ENCODE data around the gene HELB.
A peak's percentile ranks its signal among the peaks of the same experiment; 100 is the strongest.

The HELB gene

DNA sequence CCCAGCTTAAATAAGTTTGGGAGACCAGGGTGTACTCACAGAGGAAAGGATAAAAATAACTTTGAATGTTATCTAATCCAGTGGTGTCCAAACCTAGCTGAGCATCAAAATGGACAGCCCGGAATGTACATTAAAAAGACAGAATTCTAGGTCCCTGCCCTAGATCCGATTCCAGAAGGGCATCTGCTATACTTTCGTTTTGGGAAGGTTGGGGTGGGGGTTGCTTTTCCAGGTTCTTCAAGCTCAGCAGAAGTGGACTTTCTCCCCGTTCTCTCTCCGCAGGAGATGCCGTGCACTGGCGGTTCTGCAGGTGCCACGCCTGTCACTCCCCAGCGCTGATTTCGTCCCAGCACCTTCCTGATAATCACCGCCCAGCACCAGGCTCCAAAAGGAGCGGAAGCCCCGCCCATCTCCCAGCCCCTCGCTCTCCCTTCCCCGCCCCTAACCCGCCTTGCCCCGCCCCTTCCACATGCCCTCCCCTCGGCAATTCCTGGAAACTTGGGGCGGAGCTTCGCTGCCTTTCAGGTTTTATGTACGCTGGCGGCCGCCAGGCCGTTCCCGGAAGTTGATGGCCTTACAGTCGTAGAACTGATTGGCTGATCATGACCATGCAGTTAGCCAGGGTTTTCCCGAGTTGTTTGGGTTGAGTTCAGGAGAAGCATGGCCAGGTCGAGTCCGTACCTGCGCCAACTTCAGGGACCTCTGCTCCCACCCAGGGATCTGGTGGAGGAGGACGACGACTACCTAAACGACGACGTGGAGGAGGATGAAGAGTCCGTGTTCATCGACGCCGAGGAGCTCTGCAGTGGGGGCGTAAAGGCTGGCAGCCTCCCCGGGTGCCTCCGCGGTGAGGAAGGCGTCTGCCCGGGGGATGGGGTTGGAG lies at the start of gene HELB:
Gene HELB, plus strand, starts transcription at position 550 of the 883 bp plus-strand sequence. Its CDS starts 111 bp downstream, at position 661.
- peak; percentile 98 for DNase-seq (ENCODE audit: low spot score)

DNA sequence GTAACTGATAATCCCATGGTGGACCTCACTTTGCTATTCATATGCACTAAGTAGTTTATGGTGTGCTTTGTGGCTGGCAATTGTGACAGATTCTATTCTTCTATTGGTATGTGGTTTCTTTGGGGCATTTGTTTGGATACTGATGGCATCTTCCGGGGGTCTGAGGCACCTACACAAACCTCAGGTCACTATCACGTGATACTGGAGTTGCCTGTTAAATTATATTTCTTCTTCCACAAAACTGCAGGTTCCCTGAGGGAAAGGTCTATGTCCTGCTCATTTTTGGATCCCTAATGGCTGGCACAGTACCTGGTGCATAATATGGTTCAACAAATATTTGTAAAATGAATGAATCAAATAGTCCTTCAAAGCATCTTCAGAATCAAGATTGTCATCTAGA lies 49.5 kb upstream of the HELB start:
- no peak for DNase-seq (ENCODE audit: low spot score)

DNA sequence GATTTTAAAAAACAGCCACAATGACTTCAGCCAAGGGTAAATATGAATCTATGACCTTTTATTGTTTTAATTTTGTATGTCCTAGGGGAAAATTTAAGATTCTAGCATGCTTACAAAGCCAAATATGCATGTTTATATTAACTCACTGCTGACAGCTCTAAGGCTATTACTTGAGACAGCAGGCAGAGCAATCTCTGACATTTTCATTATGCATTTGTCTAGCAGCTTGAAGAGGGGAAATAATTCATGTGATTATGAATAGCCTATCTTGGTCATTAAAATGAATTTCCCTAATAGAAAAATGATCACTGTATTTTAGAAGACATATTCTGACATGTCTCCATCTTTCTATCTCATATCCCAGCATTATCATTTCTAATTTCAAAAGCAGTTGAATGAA lies 46.6 kb upstream of the HELB start:
- DNase-seq (ENCODE audit: low spot score) = no peak

DNA sequence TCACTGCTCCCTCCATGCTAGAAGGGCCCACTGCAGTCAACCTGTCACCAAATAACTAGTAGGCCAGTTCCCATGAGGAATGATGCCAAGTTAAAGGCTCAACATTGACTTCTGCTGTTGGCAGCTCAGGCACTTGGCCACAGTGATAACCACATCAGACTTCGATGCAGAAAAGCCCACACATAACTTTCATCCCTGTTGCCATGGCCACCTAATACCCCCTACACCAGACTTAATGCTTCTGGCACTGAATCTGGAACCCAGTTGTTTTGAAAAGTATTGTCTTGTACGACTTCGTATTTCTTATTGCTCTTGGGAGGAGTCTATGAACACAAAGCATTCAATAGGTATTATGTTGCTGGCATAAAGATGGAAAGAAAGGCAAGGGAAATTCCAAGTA lies 44.3 kb upstream of the HELB start:
- DNase-seq (ENCODE audit: low spot score) = no peak

DNA sequence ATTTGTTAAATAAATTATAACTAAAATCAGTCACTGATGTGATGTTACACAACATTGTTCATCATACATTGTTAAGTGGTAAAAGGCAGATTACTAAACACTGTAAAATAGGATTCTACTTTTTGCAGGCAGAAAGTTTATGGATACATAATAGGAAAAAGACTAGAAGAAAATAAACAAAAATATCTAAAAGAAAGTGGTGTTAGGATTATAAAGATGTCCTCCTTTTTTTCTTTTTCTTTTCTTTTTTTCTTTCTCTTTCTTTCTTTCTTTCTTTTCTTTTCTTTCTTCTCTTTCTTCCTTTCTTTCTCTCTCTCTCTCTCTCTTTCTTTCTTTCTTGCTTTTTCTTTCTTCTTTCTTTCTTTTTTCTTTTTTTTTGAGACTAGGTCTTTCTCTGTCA lies 39.6 kb upstream of the HELB start:
- no peak for DNase-seq (ENCODE audit: low spot score)

DNA sequence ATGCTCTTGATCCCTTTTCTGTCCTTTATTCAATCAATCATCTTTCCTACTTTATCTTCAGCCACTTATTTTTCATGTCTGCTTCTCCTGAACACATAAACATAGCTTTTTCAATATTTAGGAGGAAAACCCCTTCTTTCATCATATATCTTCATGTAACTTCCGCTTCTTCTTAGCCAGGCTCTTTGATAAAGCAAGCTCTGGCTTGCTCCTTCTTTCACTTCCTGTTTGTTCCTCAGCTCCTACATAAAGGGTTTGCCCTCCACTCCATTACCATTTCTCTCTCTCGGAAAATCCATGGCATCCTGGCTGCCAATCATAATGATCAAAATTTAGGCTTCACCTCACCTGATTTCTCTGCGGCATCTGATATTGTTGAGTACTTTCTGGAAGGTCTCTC lies 33.7 kb upstream of the HELB start:
- no peak for DNase-seq (ENCODE audit: low spot score)

DNA sequence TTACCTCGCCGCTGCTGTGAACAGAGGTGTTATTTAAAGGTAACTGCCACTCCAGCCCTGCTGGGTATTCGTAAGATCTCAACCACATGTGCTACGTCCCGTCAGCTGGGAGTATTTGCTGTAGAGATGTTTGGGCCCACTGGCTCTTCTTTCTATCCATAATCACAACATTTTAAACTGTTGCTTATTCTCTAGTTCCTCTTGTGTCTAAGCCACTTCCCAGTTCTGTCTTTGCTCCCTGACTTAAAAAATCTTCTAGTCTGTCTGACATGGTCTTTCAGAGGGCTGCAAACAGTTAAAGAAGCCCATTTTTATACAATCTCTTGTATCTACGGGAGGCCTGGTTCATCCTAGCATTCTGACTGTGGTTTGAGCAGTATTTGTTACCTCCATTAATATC lies 33.2 kb upstream of the HELB start:
- no peak for DNase-seq (ENCODE audit: low spot score)

DNA sequence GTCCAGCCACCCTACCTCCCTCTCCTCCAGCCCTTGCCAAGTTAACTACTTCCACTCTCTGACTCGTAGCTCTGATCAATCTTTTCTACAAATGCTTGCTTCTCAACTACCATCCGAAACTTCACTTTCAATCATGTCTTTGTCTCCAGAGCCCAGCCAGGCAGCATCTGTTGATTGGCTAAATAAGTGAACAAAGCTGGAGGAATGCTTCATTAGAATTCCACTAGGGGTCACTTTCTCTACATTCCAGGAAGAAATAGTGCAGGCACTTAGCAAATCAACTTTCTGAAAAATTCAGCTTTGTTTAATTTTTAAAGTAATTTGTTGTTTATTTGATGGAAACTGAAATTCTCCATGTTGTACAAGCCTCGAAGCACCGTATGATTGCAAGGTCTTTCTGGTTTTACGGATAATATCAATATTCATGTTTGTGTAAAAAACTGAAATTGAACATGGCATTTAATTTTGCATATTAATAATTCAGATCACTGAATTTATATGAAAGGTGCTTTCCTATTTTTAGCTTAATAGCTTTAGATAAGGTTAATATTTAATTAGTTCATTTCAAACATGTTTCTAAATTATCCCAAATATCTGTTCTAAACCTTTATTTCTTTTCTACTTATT lies 32.4 kb upstream of the HELB start:
- DNase-seq (ENCODE audit: low spot score) = peak; percentile 77

DNA sequence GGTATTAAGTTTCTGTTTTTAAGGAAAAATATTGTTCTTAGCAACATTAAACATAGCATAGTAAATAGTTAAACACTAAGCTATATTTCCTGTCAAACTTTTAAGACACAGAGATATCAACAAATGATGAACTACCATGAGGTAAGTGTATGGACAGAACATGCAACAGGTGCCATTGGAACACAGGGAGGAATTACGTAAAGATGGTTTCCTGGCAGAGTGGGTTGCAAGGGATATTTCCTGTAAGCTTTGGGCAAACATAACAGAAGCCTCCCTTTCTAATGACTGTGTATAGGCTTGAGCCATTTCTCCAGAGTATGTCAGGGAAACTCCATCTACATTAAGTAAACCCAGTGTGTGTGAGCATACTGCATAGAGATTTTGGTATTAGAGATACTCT lies 31.7 kb upstream of the HELB start:
- no peak for DNase-seq (ENCODE audit: low spot score)

DNA sequence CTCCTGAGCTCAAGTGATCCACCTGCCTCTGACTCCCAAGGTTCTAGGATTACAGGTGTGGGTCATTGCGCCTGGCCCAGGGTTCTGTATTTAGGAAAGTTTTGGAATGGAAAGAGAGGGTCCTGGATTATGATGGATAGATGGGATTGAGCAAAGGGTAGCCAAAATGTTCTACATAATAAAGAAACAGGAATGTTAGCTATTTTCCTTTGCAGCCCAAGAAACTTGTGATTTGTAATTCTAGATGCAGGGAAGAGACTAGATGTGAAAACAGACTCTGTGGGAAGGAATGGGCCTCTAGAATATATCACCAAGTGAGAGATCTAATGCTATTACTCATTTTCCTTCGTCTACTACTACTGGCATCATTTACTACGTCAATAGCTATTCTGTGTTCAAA lies 29.6 kb upstream of the HELB start:
- DNase-seq (ENCODE audit: low spot score) = no peak

DNA sequence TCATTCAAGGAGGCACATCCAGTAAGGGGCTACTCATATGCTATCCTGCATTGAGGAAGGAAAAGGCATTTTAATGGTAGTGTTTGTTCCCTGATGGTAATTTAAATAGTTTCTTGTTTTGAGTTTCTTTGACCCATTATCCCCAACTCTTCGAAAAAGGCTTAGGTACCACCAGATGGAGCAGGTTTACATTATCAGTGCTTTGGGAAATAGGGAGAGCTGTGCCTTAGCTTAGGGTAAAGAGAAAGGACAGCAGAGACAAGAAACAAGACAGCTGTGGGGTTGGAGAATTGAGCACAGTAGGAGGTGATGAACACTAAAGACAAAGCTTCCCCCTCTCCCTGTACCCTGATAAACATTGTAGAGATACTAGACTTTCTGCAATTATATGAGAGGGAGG lies 29.1 kb upstream of the HELB start:
- DNase-seq (ENCODE audit: low spot score) = no peak

DNA sequence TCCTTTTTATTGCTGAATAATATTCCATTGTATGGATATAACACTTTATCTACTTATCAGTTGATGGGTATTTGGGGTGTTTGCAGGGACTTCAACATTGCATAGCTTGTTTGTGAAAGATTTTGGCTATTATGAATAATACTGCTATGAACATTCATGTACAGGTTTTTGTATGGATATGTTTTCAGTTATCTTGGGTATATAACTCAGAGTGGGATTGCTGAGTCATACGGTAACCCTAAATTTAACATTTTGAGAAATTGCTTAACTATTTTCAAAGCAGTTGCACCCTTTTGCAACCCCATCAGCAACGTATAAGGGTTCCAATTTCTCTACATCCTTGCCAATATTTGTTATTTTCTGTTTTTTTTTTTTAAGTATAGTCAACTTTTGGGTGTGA lies 27.3 kb upstream of the HELB start:
- DNase-seq (ENCODE audit: low spot score) = no peak

DNA sequence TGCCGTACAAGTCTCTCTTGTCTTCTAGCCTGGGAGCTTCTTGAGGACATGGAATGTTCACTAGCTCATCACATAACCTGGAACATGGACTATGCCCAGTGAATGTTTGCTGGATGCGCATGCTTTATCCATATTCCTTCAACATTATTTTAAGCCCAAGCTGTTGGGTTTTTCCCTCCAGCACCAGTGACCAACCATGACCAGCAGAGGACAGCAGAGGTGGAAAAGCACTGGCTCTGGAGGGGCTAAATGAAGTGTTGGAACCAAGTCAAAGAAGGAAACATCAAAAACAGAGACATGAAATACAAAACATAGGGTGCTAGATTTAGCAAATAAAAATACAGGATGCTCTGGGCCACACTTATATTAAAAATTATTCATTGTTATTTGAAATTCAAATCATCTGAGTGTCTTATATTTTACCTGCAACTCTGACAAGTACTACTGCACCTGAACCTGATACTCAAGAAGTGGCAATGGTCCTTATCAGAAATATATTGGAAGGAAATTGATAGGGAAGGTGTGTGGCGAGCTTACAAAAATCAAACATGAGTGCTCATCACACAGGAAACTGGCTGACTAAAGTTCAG lies 23.1 kb upstream of the HELB start:
- peak; percentile 25 for DNase-seq (ENCODE audit: low spot score)

DNA sequence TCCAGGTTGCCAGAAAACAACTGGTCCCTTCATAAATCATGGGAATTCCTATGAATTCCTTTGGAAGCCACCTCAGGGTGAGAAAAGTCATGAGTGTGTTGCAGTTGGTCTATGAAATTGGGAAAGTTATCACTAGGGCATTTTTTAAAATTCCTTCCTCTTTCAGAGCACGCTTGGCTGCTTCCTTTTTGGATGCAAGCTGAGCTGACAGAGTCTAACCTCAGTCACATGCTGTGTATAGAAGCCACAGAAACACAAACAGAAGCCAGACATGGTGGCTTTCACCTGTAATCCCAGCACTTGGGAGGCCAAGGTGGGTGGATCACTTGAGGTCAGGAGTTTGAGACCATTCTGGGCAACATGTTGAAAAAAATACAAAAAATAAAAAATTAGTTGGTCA lies 21.7 kb upstream of the HELB start:
- DNase-seq (ENCODE audit: low spot score) = no peak

DNA sequence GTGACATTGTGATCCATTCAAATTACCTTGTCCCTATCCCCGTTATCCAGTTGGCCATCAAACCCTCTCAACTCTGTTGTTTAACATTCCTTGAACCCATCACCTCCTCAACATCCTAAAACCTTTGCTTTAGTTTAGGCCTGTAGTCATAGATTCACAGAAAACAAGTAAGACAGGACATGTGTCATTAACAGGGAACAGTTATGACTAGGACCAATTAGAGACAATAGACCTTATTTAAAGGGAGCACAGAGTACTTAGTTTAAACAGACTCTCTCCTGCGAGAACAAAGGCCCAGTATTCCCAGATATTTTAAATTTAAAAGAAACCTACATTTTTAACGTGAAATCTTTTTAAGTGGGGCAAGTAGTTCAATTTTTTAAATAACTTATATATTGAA lies 20.0 kb upstream of the HELB start:
- no peak for DNase-seq (ENCODE audit: low spot score)

DNA sequence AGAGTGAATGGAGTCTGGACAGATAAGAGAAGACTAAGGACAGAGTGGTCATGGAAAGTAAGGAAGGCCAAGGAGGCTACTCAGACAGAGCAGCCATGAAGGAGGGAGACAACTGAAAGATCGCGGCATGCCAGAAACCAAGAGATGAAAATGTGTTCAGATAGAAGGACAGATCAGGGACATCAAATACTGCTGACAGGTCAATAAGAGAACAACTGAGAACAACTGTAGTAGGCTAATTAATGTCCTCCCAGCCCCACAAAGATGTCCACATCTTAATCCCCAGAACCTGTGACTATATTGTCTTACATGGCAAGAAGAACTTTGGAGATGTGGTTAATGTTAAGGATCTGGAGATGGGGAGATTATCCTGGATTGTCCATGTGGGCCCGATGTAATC lies 15.0 kb upstream of the HELB start:
- no peak for DNase-seq (ENCODE audit: low spot score)

DNA sequence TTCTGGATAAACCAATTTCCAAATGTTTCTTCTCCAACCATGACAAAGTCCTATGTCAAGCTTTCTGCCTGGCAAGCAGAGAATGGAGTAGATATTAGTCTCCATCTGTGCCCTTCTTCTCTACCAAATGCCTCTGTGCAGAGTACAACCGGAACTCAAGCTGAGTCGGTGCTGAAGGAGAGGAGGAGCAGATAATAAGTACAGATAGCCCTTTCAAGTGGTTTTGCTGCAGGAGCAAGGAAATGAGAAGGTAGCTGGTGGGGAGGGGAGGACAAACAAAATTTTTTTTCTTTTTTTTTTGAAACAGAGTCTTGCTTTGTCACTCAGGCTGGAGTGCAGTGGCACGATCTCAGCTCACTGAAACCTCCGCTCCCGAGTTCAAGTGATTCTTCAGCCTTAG lies 14.2 kb upstream of the HELB start:
- DNase-seq (ENCODE audit: low spot score) = no peak

DNA sequence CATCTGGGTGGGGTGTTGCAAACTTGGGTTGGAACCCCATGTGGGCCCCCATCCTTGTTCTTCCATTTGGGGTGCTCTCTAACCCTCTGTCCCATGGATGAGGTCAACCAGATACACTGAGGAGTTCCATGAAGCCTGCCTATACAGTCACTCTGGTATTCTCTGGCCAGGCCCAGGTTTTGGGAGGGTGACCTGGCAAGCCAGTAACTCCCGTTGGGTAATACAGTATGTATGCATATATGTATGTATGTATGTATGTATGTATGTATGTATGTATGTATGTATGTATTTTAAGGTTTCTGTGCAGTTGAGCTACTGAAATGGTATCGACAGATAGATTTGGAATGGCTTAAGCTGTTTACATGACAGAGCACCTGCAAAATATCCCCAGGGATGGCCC lies 12.8 kb upstream of the HELB start:
- no peak for DNase-seq (ENCODE audit: low spot score)

DNA sequence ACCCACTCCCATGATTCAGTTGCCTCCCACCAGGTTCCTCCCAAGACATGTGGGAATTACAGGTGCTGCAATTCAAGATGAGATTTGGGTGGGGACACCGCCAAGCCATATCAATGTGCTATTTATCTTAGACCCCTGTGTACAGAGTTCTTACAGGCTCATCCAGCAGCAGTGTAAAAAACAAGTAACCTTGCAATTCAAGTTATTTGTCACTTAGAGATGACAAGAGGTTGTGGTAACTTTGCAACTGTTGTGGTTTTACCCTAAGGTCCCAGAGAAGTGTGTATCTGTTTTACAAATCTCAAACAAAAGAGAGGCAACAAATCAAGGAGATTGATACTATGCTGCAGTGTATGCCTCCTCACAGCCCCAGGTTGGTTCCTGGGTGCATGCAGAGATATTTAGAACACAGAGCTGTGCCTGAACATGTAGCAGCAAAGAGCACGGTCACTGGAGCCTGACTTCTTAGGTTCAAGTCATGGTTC lies 11.5 kb upstream of the HELB start:
- DNase-seq (ENCODE audit: low spot score) = no peak

DNA sequence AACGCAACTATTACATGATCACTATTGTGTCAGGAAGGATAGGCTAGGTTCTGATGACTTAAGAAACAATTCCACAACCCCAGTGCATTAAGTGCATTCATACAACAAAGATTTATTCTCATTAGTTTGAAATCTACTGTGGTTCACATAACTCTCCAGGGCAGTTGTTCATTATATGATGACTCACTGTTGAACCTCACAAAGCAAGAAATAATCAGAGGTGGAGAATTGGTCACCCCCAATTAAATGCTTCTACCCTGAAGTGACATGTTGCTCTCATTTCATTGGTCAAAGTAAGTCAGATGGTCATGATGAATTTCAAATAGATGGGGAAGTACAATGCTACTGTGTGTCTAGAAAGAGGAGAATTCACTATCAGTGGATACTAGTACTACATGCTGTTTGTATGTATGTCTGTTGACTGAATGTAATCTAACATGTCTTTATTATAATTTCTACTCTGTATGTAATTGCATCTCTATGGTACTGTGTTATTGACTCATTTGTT lies 6.1 kb upstream of the HELB start:
- DNase-seq (ENCODE audit: low spot score) = no peak

DNA sequence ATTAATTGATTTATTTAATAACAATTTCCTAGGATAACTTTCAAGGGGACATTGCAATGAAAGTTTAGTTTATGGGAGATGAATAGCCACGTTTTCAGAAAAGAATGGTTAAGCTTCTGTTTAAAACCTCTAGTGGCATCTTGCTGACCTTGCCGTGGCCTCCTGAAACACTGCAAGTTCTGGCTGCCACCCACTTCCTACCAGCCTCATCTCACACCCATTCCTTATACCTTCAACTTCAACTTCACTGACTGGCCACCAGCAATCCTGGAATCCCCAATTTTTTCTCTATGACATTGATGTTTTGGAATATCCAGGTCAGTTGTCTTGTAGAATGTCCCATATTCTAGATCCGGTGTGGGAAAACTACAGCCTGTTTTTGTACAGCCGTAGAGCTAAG lies 5.2 kb upstream of the HELB start:
- no peak for DNase-seq (ENCODE audit: low spot score)

DNA sequence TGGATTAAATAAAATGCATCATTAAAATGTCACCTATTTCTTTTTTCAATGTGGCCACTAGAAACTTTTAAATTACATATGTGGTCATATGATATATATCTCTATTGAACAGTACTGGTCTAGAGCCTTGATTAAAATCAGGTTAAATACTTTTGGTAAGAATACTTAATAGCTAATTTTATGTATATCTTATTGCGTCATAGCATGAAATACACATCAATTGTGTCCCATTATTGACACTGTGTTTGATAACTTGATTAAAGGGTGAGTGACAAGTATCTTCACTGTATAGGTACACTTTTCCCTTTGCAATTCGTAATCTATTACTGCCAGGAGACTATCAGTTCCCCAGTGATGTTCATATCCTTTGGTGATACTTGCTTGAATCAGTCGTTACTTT lies 4.4 kb upstream of the HELB start:
- no peak for DNase-seq (ENCODE audit: low spot score)

DNA sequence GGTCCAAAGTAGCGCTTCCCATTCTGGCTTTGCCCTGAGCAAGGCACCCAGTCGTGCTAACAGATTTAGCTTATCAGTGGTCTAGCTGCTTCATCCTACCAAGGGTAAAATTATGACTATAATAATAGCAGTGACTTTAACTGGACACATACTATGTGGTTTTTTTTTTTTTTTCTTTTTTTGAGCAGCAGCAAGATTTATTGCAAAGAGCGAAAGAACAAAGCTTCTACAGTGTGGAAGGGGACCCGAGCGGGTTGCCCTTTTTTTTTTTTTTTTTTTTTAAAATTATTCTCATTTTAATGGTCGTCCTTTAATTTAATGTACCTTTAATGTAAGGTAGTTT lies 505 bp downstream of the HELB start:
- no peak for DNase-seq (ENCODE audit: low spot score)

Data from AG08395 (cell line).